Keratinocyte (primary cell): ENCODE results near the gene TNS1. TPM values are rescaled to one million over a fixed set of nuclear protein-coding genes. Genes with fewer than 3 reads are reported as not detected.
"Not testable (repeated sequence)": the region's sequence is repeated elsewhere in the genome, so short reads cannot be mapped to it uniquely, and the experiment has no call there.

ENCODE experiments used
- DNase-seq: peaks from one replicate; pipeline ENCODE4 v3.0.0-alpha.2; 2011; ENCODE audit warnings: low read depth, missing footprints, low spot score
- FAIRE-seq: peaks from 2 replicates; lab custom pipeline; 2011; peaks lifted over from hg19 to GRCh38; lab: Jason Lieb, UNC
- H2AFZ ChIP-seq: 2 replicates; pipeline ENCODE4 v1.6.0; 2012; ENCODE audit warnings: low read length, control low read depth, inconsistent platforms; ENCODE audit not compliant: control insufficient read depth
- H3K27ac ChIP-seq: 2 replicates; pipeline ENCODE4 v1.5.1; 2011; ENCODE audit warnings: low read length; ENCODE audit not compliant: control insufficient read depth, insufficient read depth
- H3K27me3 ChIP-seq: 3 replicates; pipeline ENCODE4 v1.6.0; 2011; ENCODE audit warnings: low read length; ENCODE audit not compliant: control insufficient read depth, insufficient read depth; ENCODE audit errors: extremely low read depth
- H3K36me3 ChIP-seq, 2 experiments: 2 replicates in 1 of 2; 3 replicates in 1 of 2; pipeline ENCODE4 v1.5.1; 2011; ENCODE audit warnings: low read length in 2 of 2, mild to moderate bottlenecking in 1 of 2; ENCODE audit not compliant: control insufficient read depth in 2 of 2, insufficient read depth in 2 of 2; ENCODE audit errors: extremely low read depth in 1 of 2
- H3K4me1 ChIP-seq: 3 replicates; pipeline ENCODE4 v1.5.1; 2011; ENCODE audit warnings: low read length; ENCODE audit not compliant: control insufficient read depth, insufficient read depth; ENCODE audit errors: extremely low read depth
- H3K4me2 ChIP-seq: 3 replicates; pipeline ENCODE4 v1.6.0; 2011; ENCODE audit warnings: low read depth, low read length; ENCODE audit not compliant: control insufficient read depth, insufficient read depth; ENCODE audit errors: extremely low read depth
- H3K4me3 ChIP-seq, 3 experiments: fragments of 200-600 bp in 1 of 3; sonication (generic) in 1 of 3; 2 replicates in 2 of 3; 3 replicates in 1 of 3; pipeline ENCODE4 v1.5.1; 2011 to 2016; ENCODE audit warnings: low read length in 3 of 3, mild to moderate bottlenecking in 3 of 3, control low read depth in 2 of 3, inconsistent platforms in 1 of 3, low read depth in 1 of 3, mixed read lengths in 1 of 3, mixed run types in 1 of 3, moderate library complexity in 1 of 3; ENCODE audit not compliant: control insufficient read depth in 2 of 3, insufficient read depth in 2 of 3; ENCODE audit errors: extremely low read depth in 1 of 3
- H3K79me2 ChIP-seq: 2 replicates; pipeline ENCODE4 v1.6.0; 2012; ENCODE audit warnings: low read length; ENCODE audit not compliant: control insufficient read depth, insufficient read depth
- H3K9ac ChIP-seq: 3 replicates; pipeline ENCODE4 v1.6.0; 2011; ENCODE audit warnings: low read length; ENCODE audit not compliant: control insufficient read depth, insufficient read depth; ENCODE audit errors: extremely low read depth
- H3K9me1 ChIP-seq: 3 replicates; pipeline ENCODE4 v1.6.0; 2011; ENCODE audit warnings: low read length; ENCODE audit not compliant: control insufficient read depth, insufficient read depth; ENCODE audit errors: extremely low read depth
- H3K9me3 ChIP-seq: 2 replicates; pipeline ENCODE4 v1.5.1; 2012; ENCODE audit warnings: low read depth, low read length; ENCODE audit not compliant: control insufficient read depth
- H4K20me1 ChIP-seq: 3 replicates; pipeline ENCODE4 v1.6.0; 2011; ENCODE audit warnings: low read length; ENCODE audit not compliant: control insufficient read depth, insufficient read depth; ENCODE audit errors: extremely low read depth
- CTCF ChIP-seq, 3 experiments: IDR thresholded peaks in 1 of 3; conservative IDR thresholded peaks in 1 of 3; optimal IDR thresholded peaks in 1 of 3; 2 replicates in 2 of 3; 3 replicates in 1 of 3; pipeline versions ENCODE3 to v1.5.1; 2011; ENCODE audit warnings: low read length in 3 of 3, mild to moderate bottlenecking in 3 of 3, moderate library complexity in 2 of 3, control low read depth in 1 of 3, inconsistent platforms in 1 of 3; ENCODE audit not compliant: insufficient read depth in 2 of 3; ENCODE audit errors: extremely low read depth in 1 of 3
- EZH2 ChIP-seq: IDR thresholded peaks from one replicate; pipeline ENCODE4 v1.6.1; 2012; ENCODE audit warnings: inconsistent platforms, mild to moderate bottlenecking, low read length, moderate library complexity
- dilution Hi-C: fragments of 300-500 bp; cut with MboI; formaldehyde crosslinking; loops from one replicate; pipeline ENCODE4 v1.7.0; 2020; ENCODE audit warnings: low sequenced_read_pairs; ENCODE audit not compliant: extremely low pct_ligation_motif_present
- polyA plus RNA-seq, 5 experiments: library from polyadenylated mRNA; depleted of rRNA in 3 of 5; stranded (reverse) in 3 of 5; stranded (forward) in 1 of 5; unstranded in 1 of 5; fragments of >200 nt; gene quantifications; 1 replicate in 1 of 5; 2 replicates in 3 of 5; 3 replicates in 1 of 5; pipeline versions ENCODE4 v1.2.1 to v1.2.3, GENCODE V29; 2011 to 2012; ENCODE audit warnings: missing spikeins in 2 of 5, low read depth in 1 of 5, low replicate concordance in 1 of 5

Gene TNS1
- polyA plus RNA-seq, 1 donor (not counting 4 experiments of a cell fraction or from before 2014, with no cell fraction given): 2.5 TPM

- no peak overlapping the region for H3K27ac ChIP-seq
- no peaks in the 10 kb centered on the region for H3K9me1 ChIP-seq
- dilution Hi-C loops: no loop called here
- H3K27me3 ChIP-seq: peaks cover 32% of the 10 kb centered on the region
- no peak overlapping the region for H3K4me2 ChIP-seq
- TF ChIP-seq EZH2 (no peak), CTCF (optimal IDR thresholded peaks at IDR 0.05 in 1 of 3, IDR thresholded peaks at IDR 0.05 in 1 of 3, conservative IDR thresholded peaks at IDR 0.05 in 1 of 3; ENCODE audit: extremely low read depth in 1 of 3, insufficient read depth in 2 of 3, low read length in 3 of 3) (no peak)
- no peaks in the 10 kb centered on the region for H3K9me3 ChIP-seq
- H3K79me2 ChIP-seq: no peaks in the 10 kb centered on the region
- H3K9ac ChIP-seq: no peak overlapping the region
- DNase-seq (no peak), FAIRE-seq (no peak)
- no peaks in the 10 kb centered on the region for H3K4me1 ChIP-seq
- no peaks in the 10 kb centered on the region for H4K20me1 ChIP-seq
- H2AFZ ChIP-seq: no peak overlapping the region
- no peak overlapping the region for H3K4me3 ChIP-seq
- no peaks in the 10 kb centered on the region for H3K36me3 ChIP-seq
Observed at GRCh38 chr2:218047536-218048225, 44.9 kb upstream of the TNS1 start.

- H3K4me1 ChIP-seq: no peaks in the 10 kb centered on the region
- TF ChIP-seq EZH2 (no peak), CTCF (optimal IDR thresholded peaks at IDR 0.05 in 1 of 3, IDR thresholded peaks at IDR 0.05 in 1 of 3, conservative IDR thresholded peaks at IDR 0.05 in 1 of 3; ENCODE audit: extremely low read depth in 1 of 3, insufficient read depth in 2 of 3, low read length in 3 of 3) (no peak)
- DNase-seq (no peak), FAIRE-seq (no peak)
- H3K27ac ChIP-seq: no peak overlapping the region
- dilution Hi-C loops: no loop called here
- H3K4me2 ChIP-seq: no peak overlapping the region
- H3K9ac ChIP-seq: no peak overlapping the region
- no peak overlapping the region for H2AFZ ChIP-seq
- no peaks in the 10 kb centered on the region for H3K79me2 ChIP-seq
- H3K27me3 ChIP-seq: peaks cover 43% of the 10 kb centered on the region
- H3K36me3 ChIP-seq: no peaks in the 10 kb centered on the region
- no peak overlapping the region for H3K4me3 ChIP-seq
- no peaks in the 10 kb centered on the region for H4K20me1 ChIP-seq
- no peaks in the 10 kb centered on the region for H3K9me1 ChIP-seq
- H3K9me3 ChIP-seq: no peaks in the 10 kb centered on the region
Observed at GRCh38 chr2:218046238-218046637, 43.4 kb upstream of the TNS1 start.

- H3K27ac ChIP-seq, H2AFZ ChIP-seq, DNase-seq, H3K79me2 ChIP-seq, H4K20me1 ChIP-seq, H3K9ac ChIP-seq, H3K4me3 ChIP-seq, H3K36me3 ChIP-seq, dilution Hi-C loops, H3K9me3 ChIP-seq, H3K4me2 ChIP-seq, H3K4me1 ChIP-seq, H3K9me1 ChIP-seq, FAIRE-seq: not testable (repeated sequence)
- peaks cover 46% of the 10 kb centered on the region for H3K27me3 ChIP-seq
Observed at GRCh38 chr2:218044599-218044998, 41.8 kb upstream of the TNS1 start.
